Keratinocyte (primary cell): ENCODE data around the gene SNRK.

ENCODE experiments used
- EZH2 ChIP-seq: IDR thresholded peaks from one replicate; pipeline ENCODE4 v1.6.1; 2012; ENCODE audit warnings: inconsistent platforms, mild to moderate bottlenecking, low read length, moderate library complexity
- TF ChIP-seq, protein P1 (sequence below), 3 experiments: IDR thresholded peaks in 1 of 3; conservative IDR thresholded peaks in 1 of 3; optimal IDR thresholded peaks in 1 of 3; 2 replicates in 2 of 3; 3 replicates in 1 of 3; pipeline versions ENCODE3 to v1.5.1; 2011; ENCODE audit warnings: low read length in 3 of 3, mild to moderate bottlenecking in 3 of 3, moderate library complexity in 2 of 3, control low read depth in 1 of 3, inconsistent platforms in 1 of 3; ENCODE audit not compliant: insufficient read depth in 2 of 3; ENCODE audit errors: extremely low read depth in 1 of 3

GRCh38 chr3:43266451-43266850 is 19.9 kb upstream of the SNRK start:
- TF ChIP-seq, protein P1, sequence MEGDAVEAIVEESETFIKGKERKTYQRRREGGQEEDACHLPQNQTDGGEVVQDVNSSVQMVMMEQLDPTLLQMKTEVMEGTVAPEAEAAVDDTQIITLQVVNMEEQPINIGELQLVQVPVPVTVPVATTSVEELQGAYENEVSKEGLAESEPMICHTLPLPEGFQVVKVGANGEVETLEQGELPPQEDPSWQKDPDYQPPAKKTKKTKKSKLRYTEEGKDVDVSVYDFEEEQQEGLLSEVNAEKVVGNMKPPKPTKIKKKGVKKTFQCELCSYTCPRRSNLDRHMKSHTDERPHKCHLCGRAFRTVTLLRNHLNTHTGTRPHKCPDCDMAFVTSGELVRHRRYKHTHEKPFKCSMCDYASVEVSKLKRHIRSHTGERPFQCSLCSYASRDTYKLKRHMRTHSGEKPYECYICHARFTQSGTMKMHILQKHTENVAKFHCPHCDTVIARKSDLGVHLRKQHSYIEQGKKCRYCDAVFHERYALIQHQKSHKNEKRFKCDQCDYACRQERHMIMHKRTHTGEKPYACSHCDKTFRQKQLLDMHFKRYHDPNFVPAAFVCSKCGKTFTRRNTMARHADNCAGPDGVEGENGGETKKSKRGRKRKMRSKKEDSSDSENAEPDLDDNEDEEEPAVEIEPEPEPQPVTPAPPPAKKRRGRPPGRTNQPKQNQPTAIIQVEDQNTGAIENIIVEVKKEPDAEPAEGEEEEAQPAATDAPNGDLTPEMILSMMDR (optimal IDR thresholded peaks at IDR 0.05 in 1 of 3, IDR thresholded peaks at IDR 0.05 in 1 of 3, conservative IDR thresholded peaks at IDR 0.05 in 1 of 3; ENCODE audit: extremely low read depth in 1 of 3, insufficient read depth in 2 of 3, low read length in 3 of 3) = no peak
- TF ChIP-seq EZH2 = no peak
